Measurements from ENCODE around the gene HACD4.

Gene HACD4, protein sequence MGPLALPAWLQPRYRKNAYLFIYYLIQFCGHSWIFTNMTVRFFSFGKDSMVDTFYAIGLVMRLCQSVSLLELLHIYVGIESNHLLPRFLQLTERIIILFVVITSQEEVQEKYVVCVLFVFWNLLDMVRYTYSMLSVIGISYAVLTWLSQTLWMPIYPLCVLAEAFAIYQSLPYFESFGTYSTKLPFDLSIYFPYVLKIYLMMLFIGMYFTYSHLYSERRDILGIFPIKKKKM

DNA sequence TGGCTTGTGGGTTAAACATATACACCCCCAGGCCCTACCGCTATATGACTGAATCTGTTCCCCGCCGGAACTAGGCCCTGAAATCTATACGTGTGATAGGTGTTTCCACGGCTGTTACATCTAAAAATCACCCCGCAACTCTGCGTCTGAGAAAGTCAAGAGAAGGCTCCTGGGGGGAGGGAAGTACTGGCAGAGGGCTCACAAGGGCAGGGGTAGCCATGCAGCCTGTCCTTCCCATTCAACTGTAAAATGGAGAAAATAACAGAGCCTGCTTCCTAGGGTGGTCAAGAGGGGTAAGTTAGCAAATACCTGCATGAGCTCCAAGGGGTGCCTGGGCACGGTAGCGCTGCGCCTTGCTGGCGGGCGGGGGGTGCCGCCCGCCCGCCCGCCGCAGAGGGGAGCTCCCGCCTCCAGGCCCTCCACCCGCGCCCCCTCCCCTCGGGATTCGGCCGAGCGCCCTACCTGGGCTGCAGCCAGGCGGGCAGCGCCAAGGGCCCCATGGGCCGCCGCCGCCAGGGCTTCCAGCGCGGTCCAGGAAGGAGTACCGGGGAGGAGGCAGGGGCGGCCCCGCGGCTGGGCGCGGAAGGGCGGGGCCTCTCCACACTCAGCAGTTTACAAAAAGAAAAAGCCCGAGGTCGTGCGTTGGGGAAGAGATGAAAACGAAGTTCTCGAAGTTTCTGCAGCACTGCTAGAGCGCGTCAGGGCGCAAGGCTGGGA, at the start of gene HACD4:
Gene HACD4, minus strand, starts transcription at position 550 of the 717 bp plus-strand sequence. Its CDS starts 50 bp downstream, at position 500.
- peak; percentile 49 for DNase-seq

DNA sequence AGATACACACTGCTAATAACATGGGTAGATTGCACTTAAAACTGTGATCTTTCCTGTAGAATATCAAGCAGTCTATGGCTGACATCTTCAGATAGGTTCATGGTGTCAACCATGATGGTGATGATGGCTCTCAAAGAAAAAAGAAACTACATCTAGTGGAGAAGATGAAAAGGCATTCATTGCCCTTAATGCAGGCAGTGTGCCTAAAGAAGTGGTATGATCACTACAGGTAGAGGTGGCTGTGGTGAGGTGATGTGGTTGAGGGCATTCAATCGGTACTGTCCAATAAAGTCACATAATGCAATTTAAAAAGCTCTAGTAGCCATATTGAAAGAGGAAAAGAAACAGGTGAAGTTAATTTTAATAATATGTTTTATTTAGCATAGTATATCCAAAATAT, 49.4 kb upstream of the HACD4 start:
- no peak for DNase-seq

DNA sequence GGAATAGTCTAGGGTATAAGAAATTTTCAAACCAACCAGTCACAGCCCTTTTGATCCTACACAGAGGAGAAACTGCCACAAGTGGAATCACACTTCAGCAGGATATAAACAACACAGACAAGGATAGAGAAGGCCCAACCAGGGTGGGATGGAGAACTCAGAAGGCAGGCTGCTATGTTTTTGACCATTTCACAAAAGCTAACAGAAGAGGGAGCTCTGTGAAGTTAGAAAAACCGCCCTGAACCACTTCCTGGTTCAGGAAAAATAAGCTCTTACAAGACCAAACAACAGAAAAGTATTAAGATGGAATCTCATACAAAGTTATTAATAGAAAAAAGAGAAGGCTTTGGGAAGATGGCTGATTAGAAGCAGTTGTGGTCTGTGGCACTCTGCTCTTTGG, 47.3 kb upstream of the HACD4 start:
- no peak for DNase-seq

DNA sequence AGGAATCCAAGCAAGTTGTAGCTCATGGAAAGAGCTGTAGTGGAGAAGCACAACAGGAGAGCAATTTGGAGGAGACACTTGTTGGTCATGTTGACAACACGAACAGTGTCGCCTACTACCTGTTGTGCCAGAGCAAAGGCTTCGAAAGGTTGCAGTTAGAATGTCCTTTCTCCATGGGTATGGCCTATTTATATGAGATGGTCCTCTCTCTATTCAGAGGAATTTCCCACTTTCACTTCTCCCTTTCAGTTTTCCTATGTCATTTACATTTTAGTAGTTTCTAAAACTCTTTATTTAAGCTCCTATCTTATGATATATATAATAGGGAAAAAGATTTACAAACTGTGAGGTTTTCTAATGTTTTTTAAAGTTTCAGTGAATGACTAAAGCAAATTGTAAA, 46.3 kb upstream of the HACD4 start, which contains the start of gene IFNB1:
Gene IFNB1, minus strand, starts transcription at position 162 of the 400 bp plus-strand sequence. Its CDS starts 73 bp downstream, at position 89.
- DNase-seq = no peak

DNA sequence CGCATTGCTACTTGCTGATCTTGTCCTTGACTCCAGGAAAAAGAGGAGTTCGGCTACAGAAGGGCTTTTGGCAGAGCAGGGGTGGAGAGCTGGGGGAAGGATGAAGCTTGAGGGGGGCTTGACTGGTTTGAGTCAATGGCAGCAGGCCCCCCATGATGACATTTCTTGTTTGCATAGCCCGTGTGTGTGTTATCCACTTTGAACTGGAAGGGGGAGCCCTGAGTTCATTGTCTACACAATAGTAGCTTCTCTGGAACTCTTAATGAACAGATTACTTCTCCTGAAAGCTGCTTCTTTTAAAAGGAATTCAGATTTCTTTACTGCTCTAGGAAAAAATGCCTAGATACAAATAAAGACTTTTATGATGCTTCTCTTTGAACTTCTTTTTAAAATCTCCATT, 44.0 kb upstream of the HACD4 start:
- DNase-seq = no peak

DNA sequence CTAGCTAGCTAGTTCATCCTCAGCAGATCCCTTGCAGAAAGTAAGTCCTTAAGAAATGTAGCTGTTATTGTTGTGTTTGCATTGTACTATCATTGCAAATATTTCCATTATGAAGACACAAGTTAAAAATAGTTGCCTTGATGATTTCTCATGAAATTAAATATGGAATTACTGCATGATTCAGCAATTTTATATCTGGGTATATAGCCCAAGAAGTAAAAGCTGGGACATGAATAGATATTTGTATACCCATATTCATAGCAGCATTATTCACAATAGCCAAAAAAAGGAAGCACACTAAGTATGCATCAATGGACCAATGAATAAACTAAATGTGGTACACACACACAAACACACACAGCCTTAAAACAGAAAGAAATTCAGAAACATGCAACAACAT, 39.5 kb upstream of the HACD4 start:
- DNase-seq = no peak

DNA sequence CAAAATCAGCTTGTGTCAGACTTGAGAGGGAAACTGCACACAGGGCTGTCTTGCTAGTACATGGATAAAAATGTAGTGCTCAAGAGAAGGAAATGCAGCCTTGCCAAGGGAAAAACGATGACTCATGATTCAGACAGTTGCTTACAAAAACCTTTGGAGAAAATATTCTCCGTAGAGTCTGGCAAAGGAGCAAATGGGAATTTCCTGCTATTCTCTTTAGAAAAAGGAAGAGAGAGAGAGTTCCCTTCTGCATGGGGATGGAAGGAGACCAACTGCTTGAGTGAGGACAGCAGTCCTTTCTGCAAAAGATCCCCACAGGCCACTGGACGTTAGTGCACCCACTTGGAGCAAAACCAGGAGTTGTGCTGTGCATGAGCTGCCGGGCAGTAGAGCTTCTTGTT, 38.7 kb upstream of the HACD4 start:
- DNase-seq = peak; percentile 93

DNA sequence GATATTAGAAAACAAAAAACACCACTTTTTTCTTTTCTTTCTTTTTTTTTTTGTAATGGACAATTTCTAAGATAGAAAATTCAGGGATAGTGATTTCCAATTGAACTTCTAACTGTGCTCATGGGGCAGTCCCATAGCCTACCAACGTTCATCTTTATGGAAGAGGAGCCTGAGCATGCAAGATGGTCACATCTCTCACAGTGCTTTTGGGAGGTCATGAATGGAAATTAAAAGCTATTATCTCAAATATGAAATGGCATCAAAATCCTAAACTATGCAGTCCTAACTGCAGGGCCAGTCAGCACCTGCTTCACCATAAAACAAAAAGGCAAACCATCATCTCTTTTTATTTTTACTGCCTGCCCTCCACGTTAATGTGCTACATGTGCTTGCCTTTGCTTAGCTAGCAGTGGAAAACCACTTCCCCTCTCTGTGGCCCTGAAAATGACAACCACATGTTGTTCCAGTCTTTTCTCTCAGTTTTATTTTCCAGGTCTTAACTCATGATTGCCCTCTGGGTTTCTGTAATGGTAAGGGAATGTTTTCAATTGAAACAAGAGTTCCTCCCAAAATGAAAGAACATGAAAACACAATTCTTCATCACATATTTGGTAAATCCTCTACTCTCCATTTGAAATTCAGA, 29.6 kb upstream of the HACD4 start:
- peak; percentile 25 for DNase-seq

DNA sequence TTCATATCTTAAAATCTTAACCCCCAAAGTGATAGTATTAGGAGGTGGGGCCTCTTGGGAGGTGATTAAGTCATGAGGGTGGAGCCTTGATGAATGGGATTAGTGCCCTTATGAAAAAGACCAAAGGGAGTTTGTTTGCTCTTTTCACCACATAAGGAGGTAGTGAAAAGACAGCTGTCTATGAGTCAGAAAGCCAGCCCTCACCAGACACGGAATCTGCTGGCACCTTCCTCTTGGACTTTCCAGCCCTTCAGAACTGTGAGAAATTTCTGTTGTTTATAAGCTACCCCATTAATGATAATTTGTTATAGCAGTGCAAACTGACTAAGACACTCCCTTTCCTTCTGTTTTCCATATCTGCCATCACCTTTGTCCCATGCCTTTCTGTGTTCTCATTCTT, 25.5 kb upstream of the HACD4 start:
- peak; percentile 66 for DNase-seq

DNA sequence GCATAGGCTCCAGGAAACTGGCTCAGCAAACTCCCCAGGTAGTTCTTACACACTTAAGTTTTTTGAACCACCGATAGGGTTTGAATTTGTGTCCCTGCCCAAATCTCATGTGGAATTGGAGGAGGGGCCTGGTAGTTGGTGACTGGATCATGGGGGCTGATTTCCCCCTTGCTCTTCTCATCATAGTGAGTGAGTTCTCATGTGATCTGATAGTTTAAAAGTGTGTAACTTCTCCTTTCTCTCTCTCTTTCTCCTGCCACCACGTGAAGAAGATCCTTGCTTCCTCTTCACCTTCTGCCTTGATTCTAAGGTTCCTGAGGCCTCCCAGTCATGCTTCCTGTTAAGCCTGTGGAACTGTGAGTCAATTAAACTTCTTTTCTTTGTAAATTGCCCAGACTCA, 22.4 kb upstream of the HACD4 start:
- DNase-seq = no peak

DNA sequence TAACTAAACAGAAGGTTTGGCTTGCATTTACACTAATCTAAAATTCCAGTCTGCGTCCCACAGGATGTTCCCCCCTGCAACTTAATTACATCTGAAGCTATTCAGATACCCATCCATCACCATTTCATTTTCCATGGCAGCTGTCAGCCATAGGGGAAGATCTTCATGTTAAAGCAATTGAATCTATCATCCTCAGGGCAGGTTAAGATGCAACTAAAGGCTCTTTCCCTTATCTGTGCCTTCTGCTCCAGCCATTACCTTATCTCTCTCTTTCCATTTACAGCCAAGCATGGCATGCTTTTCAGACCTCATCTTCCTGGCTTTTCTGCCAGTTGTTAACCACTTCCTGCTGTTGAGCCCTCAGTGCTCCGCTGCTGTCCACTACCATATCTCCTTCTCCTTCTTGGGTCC, 15.8 kb upstream of the HACD4 start:
- no peak for DNase-seq

DNA sequence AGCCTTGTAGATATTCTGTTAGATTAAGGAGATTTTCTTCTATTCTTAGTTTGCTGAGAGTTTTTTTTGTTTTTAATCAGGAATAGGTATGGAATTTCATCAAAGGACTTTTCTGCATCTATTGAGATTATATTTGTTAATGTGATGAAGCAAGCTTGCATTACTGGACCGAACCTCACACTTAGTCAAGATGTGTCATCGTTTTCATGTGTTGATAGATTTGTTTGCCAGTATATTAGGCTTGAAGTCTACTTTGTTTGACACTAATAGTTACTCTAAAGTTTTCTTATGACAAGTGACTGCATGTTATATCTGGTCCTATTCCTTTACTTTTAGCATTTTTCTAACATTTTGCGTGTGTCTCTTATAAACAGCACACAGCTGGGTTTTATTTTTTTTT, 12.4 kb upstream of the HACD4 start:
- DNase-seq = no peak

DNA sequence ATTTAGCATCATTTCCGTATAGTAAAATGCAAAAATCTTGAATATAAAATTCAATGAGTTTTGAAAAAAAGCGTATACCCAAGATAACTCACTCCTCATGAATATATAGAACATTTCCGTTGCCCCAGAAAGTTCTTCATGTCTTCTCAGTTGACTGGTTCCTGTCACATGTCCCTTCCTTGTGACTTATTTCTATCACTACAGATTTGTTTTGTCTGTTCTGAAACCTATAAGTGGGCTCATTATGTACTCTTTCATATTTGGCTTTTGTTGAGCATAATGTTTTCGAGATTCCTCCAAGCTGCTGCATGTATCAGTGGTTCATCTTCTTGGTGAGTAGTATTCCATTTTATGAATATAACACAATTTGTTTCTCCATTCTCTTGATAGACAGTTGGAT, 11.0 kb upstream of the HACD4 start:
- no peak for DNase-seq

DNA sequence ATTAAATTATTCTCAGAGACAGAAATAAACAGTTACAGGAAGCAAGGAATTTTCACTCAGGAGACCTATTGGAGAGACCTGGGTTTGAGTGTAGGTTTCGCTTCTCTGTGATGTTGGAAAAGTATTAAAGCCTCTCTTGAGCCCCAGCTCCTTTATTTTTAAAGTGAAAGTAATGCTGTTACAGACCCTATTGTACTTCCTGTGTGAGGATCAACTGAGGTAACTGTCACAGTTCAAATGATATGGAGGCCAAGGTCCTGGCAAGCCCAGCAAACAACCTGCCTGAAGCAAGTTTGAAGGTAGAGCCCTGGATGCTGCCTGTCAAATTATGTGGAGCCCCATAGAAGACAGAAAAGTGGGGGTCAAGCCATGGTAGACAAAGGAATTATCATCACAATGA, 7.9 kb upstream of the HACD4 start:
- no peak for DNase-seq

DNA sequence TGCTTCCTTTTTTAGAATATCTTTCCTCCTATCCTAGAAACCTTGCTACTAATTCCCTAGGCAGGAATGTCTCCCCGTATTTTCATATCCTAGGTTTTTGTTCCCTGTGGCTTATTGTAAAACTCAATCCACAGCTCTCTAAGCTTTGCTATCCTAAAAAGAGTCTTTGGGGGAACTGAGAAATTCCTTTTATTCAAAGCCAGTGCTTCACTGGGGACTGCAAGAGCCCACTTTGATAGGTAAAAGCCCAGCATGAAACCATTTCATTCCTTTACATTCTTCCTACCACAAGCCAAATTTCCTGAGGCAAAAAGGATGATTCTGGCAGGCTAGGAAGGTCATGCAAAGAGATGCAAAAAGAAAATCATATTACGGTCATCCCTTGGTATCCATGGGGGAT, 5.8 kb upstream of the HACD4 start:
- no peak for DNase-seq

DNA sequence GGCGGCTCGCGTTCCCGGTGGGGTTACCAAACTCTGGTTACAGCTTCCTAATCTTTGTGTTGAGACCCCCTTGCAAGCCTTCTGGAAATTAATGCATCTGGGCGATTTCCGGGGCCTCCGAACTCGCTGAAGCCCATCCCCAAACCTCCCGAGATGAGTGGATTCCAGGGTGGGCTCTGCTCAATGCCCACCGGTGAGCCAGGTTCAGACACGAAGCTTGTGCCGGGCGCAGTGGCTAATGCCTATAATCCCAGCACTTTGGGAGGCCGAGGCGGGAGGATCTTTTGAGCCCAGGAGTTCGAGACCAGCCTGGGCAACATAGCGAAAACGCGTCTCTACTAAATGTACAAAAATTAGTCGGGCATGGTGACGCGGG, 356 bp upstream of the HACD4 start:
- DNase-seq = no peak

DNA sequence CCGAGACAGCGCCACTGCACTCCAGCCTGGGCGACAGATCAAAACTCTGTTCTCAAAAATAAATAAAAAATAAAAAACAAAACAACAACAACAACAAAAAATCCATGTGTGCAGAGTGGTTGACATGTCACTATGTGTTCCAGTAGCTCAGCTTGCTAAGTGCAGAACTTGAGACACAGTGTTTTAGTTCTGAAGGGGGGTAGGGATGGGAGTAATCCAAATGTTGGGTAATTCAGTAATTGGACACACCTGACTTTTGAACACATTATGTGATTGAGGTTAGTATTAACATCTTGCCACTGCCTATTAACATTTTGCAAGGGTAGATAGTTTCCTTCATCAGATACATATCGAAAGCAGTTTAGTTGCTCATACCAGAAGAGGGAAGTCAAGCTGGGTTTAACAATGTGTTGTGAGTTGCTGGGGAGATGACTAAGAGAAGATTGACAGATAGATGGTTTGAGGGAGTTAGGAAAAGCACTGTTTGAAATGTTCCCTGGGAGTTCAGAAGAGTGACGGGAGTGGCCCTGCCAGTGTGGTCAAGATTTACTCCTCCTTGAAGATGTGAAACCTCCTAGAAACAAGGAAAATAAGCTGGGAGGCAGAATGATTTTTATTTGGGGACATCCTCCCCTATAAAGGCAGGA, 928 bp downstream of the HACD4 start:
- DNase-seq = peak; percentile 63

DNA sequence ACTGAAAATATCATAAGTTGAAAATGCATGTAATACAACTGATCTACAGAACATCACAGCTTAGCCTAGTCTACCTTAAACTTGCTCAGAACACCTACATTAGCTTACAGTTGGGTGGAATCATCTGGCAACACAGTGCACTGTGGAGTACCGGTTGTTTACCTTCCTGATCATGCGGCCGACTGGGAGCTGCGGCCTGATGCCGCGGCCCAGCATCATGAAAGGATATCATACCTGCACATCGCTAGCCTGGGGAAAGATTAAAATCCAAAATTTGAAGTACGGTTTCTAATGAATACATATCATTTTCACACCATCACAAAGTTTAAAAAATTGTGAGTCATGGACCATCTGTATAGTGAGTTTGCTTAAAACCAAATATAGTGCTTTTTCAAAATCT, 1.8 kb downstream of the HACD4 start:
- DNase-seq = no peak

DNA sequence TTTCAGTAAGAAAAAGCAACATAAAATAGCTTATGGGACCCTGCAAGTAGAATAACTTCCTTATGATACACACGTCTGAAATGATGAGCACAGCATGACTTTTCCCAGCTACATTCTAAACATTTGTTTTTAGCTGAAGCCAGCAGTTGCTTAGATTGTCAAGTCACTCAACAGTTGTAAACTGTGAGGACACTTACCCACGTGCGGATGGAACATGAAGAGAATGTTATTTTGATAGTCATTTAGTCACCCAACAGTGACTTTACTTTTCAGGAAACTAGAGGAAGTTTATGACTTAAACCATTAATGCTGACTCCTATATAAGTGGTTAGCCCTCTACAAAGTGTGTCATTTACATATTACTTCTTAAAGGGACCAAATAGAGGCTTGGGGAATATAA, 3.0 kb downstream of the HACD4 start:
- DNase-seq = peak; percentile 18

DNA sequence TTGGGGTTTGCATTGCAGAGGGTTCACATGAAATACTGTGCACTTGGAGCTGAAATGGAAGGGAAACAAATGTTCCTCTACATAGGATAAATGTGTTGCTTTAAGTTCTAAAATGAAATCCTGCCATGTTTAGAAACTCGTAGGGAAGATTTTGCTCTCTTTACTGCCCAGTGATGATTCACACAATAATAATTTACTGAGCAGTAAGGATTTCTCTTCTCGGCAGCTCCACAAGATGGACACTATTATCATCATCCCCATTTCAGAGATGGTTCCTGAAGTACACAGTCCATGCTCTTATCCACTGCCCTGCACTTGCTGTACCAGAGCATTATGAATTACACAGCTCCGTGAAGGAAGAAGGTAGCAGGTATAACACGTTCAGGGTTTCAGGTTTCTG, 4.1 kb downstream of the HACD4 start:
- DNase-seq = peak; percentile 70

DNA sequence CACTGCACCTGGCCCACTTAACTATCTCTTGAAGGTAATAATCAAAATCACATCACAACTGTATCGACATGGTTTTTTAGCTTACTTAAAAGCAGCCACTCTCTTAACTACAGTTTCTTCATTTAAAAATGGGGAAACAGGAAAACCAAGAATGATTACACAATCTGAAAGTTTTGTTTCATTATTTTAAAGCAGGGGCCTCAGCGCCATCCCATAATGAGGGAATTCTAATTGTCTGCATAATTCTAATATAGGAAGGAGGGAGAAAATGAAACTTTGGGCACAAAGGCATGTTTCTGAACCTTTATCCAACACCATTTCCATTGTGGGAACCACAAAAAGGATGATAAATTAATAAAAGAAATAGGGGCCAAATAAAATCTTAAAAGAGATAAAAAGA, 7.6 kb downstream of the HACD4 start:
- DNase-seq = no peak

DNA sequence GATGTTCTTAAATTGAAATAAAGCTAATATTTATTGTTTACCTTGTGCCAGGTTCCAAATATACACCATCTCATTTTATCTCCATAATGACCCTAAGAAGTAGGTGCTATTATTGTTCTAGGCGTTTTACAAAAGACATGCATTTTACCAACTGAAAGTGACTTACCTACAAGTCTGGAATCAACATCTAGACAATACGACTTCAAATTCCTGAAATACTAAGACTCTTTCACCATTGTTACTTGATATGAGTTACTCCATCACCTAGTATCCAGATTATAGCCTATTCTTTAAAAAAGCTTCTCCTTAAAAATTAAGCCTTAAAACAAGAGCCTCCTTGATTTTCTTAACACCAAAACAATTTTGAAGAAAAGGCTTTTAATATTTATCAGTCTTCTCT, 13.3 kb downstream of the HACD4 start:
- no peak for DNase-seq

DNA sequence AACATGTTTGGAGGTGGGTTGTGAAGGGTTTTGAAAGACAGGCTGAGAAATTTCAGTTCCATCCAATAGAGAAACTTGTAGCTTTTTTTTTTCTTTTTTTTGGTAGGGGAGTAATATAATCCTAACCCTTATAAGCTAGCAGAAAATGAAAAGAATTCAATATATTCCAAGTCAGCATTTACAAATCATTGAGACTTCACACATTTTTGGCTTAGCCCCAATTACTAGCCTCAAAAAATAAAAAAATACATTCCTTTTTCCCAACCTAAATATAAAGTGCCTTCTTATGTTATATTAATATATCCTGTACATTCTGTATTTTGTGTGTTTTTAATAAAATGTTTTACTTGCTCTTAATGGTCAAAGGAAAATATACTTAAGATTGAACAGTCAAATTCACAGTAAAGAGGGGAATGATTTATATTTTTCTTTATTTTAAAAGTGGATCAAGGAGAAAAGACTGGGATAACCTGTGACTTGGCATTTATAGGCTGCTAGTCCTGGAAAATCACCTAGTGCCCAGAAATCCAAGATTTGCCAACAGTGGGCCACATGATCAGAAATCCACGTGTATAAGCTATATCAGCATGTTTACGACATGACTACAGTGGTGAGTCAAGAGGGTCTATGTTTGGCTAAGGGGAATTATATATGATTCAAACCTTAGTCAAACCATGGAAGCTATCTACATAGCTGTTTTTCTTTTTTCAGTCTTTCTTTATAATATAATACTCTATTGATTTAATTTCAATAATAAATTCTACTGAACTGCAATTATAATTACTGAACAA, 14.5 kb downstream of the HACD4 start:
- peak; percentile 91 for DNase-seq
